ENCODE results near the gene MYO18B. TPM values are rescaled to one million over a fixed set of nuclear protein-coding genes. Genes with fewer than 3 reads are reported as not detected.

The MYO18B gene
- total RNA-seq, 1 experiment from 2014 or later = 0.07 TPM

GRCh38 chr22:25997886-25998775, 256.1 kb downstream of the MYO18B start:
- Histone ChIP-seq H3K36me3 (ENCODE audit: control insufficient read depth, insufficient read depth, low read length) (no peaks in the 10 kb centered on the region), H3K9me3 (no peaks in the 10 kb centered on the region), H3K4me1 (no peaks in the 10 kb centered on the region), H3K27me3 (replicated peaks; ENCODE audit: control insufficient read depth, insufficient read depth, low read length) (no peaks in the 10 kb centered on the region), H3K4me3 (ENCODE audit: low read depth, low read length) (no peak overlapping the region)
- Mint-ChIP-seq H3K27me3 (ENCODE audit: insufficient read depth, unreplicated experiment) (peaks cover 17% of the 10 kb centered on the region), H3K4me3 (ENCODE audit: unreplicated experiment) (no peak overlapping the region), H3K27ac (ENCODE audit: unreplicated experiment) (no peak overlapping the region), H3K4me1 (ENCODE audit: low read depth, unreplicated experiment) (no peaks in the 10 kb centered on the region), H3K36me3 (ENCODE audit: insufficient read depth, unreplicated experiment) (no peaks in the 10 kb centered on the region), H3K9me3 (ENCODE audit: unreplicated experiment) (no peaks in the 10 kb centered on the region)
- DNase-seq = no peak
- no peak for TF ChIP-seq CTCF (IDR thresholded peaks at IDR 0.05; ENCODE audit: insufficient read depth in 1 of 2, low read depth in 1 of 2, low read length in 1 of 2, severe bottlenecking in 1 of 2, unreplicated experiment in 1 of 2)
- POLR2A ChIA-PET = no interaction called here
- CTCF ChIA-PET = no interaction called here
- BruUV-seq (replicated peaks) = no TSS peak
- intact Hi-C loops (cut with micrococcal nuclease; ENCODE audit: unreplicated experiment) = no loop called here

GRCh38 chr22:26002456-26002855, 260.5 kb downstream of the MYO18B start:
- no TSS peak for BruUV-seq (replicated peaks)
- H3K4me1 ChIP-seq = no peaks in the 10 kb centered on the region
- no peak for DNase-seq
- H3K4me3 ChIP-seq (ENCODE audit: low read depth, low read length) = no peak overlapping the region
- no peaks in the 10 kb centered on the region for H3K36me3 ChIP-seq (ENCODE audit: control insufficient read depth, insufficient read depth, low read length)
- Mint-ChIP-seq H3K27ac (ENCODE audit: unreplicated experiment) (no peak overlapping the region), H3K9me3 (ENCODE audit: unreplicated experiment) (no peaks in the 10 kb centered on the region), H3K27me3 (ENCODE audit: insufficient read depth, unreplicated experiment) (peaks cover 5% of the 10 kb centered on the region), H3K36me3 (ENCODE audit: insufficient read depth, unreplicated experiment) (no peaks in the 10 kb centered on the region), H3K4me3 (ENCODE audit: unreplicated experiment) (no peak overlapping the region), H3K4me1 (ENCODE audit: low read depth, unreplicated experiment) (no peaks in the 10 kb centered on the region)
- no peak for TF ChIP-seq CTCF (IDR thresholded peaks at IDR 0.05; ENCODE audit: insufficient read depth in 1 of 2, low read depth in 1 of 2, low read length in 1 of 2, severe bottlenecking in 1 of 2, unreplicated experiment in 1 of 2)
- no peaks in the 10 kb centered on the region for H3K9me3 ChIP-seq
- intact Hi-C loops (cut with micrococcal nuclease; ENCODE audit: unreplicated experiment) = no loop called here
- H3K27me3 ChIP-seq (replicated peaks; ENCODE audit: control insufficient read depth, insufficient read depth, low read length) = no peaks in the 10 kb centered on the region
- POLR2A ChIA-PET = no interaction called here
- CTCF ChIA-PET = no interaction called here

- ChIA-PET CTCF (no interaction called here), POLR2A (no interaction called here)
- H3K27me3 Mint-ChIP-seq (ENCODE audit: insufficient read depth, unreplicated experiment) = peaks cover 11% of the 10 kb centered on the region
- intact Hi-C loops (cut with micrococcal nuclease; ENCODE audit: unreplicated experiment) = no loop called here
- Histone ChIP-seq H3K36me3 (ENCODE audit: control insufficient read depth, insufficient read depth, low read length) (no peaks in the 10 kb centered on the region), H3K27me3 (replicated peaks; ENCODE audit: control insufficient read depth, insufficient read depth, low read length) (no peaks in the 10 kb centered on the region), H3K9me3 (no peaks in the 10 kb centered on the region), H3K4me3 (ENCODE audit: low read depth, low read length) (no peak overlapping the region), H3K4me1 (no peaks in the 10 kb centered on the region)
- no peak for TF ChIP-seq CTCF (IDR thresholded peaks at IDR 0.05; ENCODE audit: insufficient read depth in 1 of 2, low read depth in 1 of 2, low read length in 1 of 2, severe bottlenecking in 1 of 2, unreplicated experiment in 1 of 2)
- no peak for DNase-seq
- H3K4me3 Mint-ChIP-seq (ENCODE audit: unreplicated experiment) = no peak overlapping the region
- no peak overlapping the region for H3K27ac Mint-ChIP-seq (ENCODE audit: unreplicated experiment)
- H3K4me1 Mint-ChIP-seq (ENCODE audit: low read depth, unreplicated experiment) = no peaks in the 10 kb centered on the region
- no TSS peak for BruUV-seq (replicated peaks)
- H3K9me3 Mint-ChIP-seq (ENCODE audit: unreplicated experiment) = no peaks in the 10 kb centered on the region
- H3K36me3 Mint-ChIP-seq (ENCODE audit: insufficient read depth, unreplicated experiment) = no peaks in the 10 kb centered on the region
These were observed 262.5 kb downstream of the MYO18B start for GRCh38 chr22:26004477-26004876.
